Thymus (tissue), 11 donors: Measurements from ENCODE around the gene NGRN. TPM values are rescaled to one million over a fixed set of nuclear protein-coding genes. Genes with fewer than 3 reads are reported as not detected.
A peak's percentile ranks its signal among the peaks of the same experiment; 100 is the strongest.

Source experiments
- DNase-seq, 9 donors: peaks; one replicate each; pipeline ENCODE4 v3.0.0-alpha.2; 2013; ENCODE audit warnings: low spot score in 9 of 9, low read depth in 6 of 9, missing footprints in 1 of 9
- H3K27ac ChIP-seq, 2 donors: one replicate each; pipeline ENCODE4 v1.5.1; 2013; ENCODE audit warnings: control low read depth in 1 of 2, low read depth in 1 of 2, low read length in 1 of 2, mild to moderate bottlenecking in 1 of 2, moderate library complexity in 1 of 2
- H3K27me3 ChIP-seq, 2 donors: one replicate each; pipeline ENCODE4 v1.5.1; 2013; ENCODE audit warnings: low read length in 1 of 2; ENCODE audit not compliant: control insufficient read depth in 2 of 2, insufficient read depth in 1 of 2
- H3K36me3 ChIP-seq, 2 donors: one replicate each; pipeline ENCODE4 v1.5.1; 2013; ENCODE audit warnings: low read length in 1 of 2, mild to moderate bottlenecking in 1 of 2, moderate library complexity in 1 of 2; ENCODE audit not compliant: control insufficient read depth in 2 of 2, insufficient read depth in 2 of 2
- H3K4me1 ChIP-seq, 2 donors: one replicate each; pipeline ENCODE4 v1.5.1; 2013; ENCODE audit warnings: low read length in 2 of 2; ENCODE audit not compliant: control insufficient read depth in 2 of 2, insufficient read depth in 2 of 2
- H3K4me3 ChIP-seq, 2 donors: one replicate each; pipeline ENCODE4 v1.5.1; 2013; ENCODE audit warnings: low read length in 2 of 2, control low read depth in 1 of 2, mild to moderate bottlenecking in 1 of 2
- H3K9me3 ChIP-seq, 2 donors: one replicate each; pipeline ENCODE4 v1.5.1; 2013; ENCODE audit warnings: low read length in 1 of 2, mild to moderate bottlenecking in 1 of 2; ENCODE audit not compliant: control insufficient read depth in 2 of 2, insufficient read depth in 1 of 2
- WGBS: extraction: QIAGEN DNeasy Blood & Tissue Kit; methylation state at CpG from one replicate; pipeline ENCODE4 v1.1.7; 2013; 5-methylcytosine and 5-hydroxymethylcytosine counted together
- polyA plus RNA-seq: library from polyadenylated mRNA; stranded (reverse); fragments of 200-250 nt; gene quantifications from one replicate; pipeline ENCODE4 v1.2.3, GENCODE V29; 2013
- total RNA-seq: library from RNA; stranded (reverse); fragments of 120-200 nt; gene quantifications from one replicate; pipeline ENCODE4 v1.2.4, GENCODE V29; 2013
- donor health status: healthy.

NGRN gene
- total and polyA plus RNA-seq, 2 donors, result 50.2 to 55.4 TPM

- WGBS, result 96% methylated on average over 4 of the region's 4 CpGs
- Histone ChIP-seq H3K4me1 (peaks cover 0 to 9% of the 10 kb centered on the region in 2 donors), H3K9me3 (no peaks in the 10 kb centered on the region), H3K27ac (no peak overlapping the region), H3K27me3 (no peaks in the 10 kb centered on the region), H3K4me3 (no peak overlapping the region), H3K36me3 (no peaks in the 10 kb centered on the region)
- no peak for DNase-seq
Observed at GRCh38 chr15:90316139-90316538, 50.7 kb downstream of the NGRN start.

- WGBS, result 73% methylated on average over 4 of the region's 4 CpGs
- Histone ChIP-seq H3K4me3 (no peak overlapping the region), H3K27me3 (no peaks in the 10 kb centered on the region), H3K9me3 (no peaks in the 10 kb centered on the region), H3K27ac (no peak overlapping the region), H3K36me3 (no peaks in the 10 kb centered on the region), H3K4me1 (peaks cover 0 to 9% of the 10 kb centered on the region in 2 donors)
- no peak for DNase-seq
Observed at GRCh38 chr15:90318591-90318990, 53.1 kb downstream of the NGRN start.

- H3K9me3 ChIP-seq, result no peaks in the 10 kb centered on the region
- no peak overlapping the region for H3K27ac ChIP-seq
- WGBS, result 31% methylated on average over 17 of the region's 17 CpGs
- peak overlapping the region; percentile 20 to 23 for H3K4me3 ChIP-seq
- peak; percentile 49 to 86 (median 68) for DNase-seq
- no peaks in the 10 kb centered on the region for H3K36me3 ChIP-seq
- no peaks in the 10 kb centered on the region for H3K27me3 ChIP-seq
- peaks cover 0 to 9% of the 10 kb centered on the region in 2 donors for H3K4me1 ChIP-seq
Observed at GRCh38 chr15:90320062-90320884, 54.8 kb downstream of the NGRN start.

- Histone ChIP-seq H3K4me3 (no peak overlapping the region), H3K36me3 (no peaks in the 10 kb centered on the region), H3K27ac (no peak overlapping the region), H3K27me3 (no peaks in the 10 kb centered on the region), H3K9me3 (no peaks in the 10 kb centered on the region), H3K4me1 (peaks cover 0 to 9% of the 10 kb centered on the region in 2 donors)
- whole genome bisulfite sequencing, result 92% methylated on average over 1 of the region's 1 CpG
- DNase-seq, result no peak
Observed at GRCh38 chr15:90320885-90321278, 55.4 kb downstream of the NGRN start.

Other genes starting within 250 kb of the NGRN start
- 207 TPM for gene IDH2, start 163.2 kb upstream of the NGRN start, total RNA-seq
- 68.7 TPM for gene IDH2, start 163.2 kb upstream of the NGRN start, polyA plus RNA-seq
- gene SEMA4B, start 64.3 kb upstream of the NGRN start, total RNA-seq, result 6.5 TPM
- gene SEMA4B, start 64.3 kb upstream of the NGRN start, polyA plus RNA-seq, result 32.8 TPM
- 43.7 TPM for gene CIB1, start 31.7 kb upstream of the NGRN start, total RNA-seq
- gene CIB1, start 31.7 kb upstream of the NGRN start, polyA plus RNA-seq, result 169 TPM
- gene GDPGP1, start 31.5 kb upstream of the NGRN start, total RNA-seq, result 2.5 TPM
- gene GDPGP1, start 31.5 kb upstream of the NGRN start, polyA plus RNA-seq, result 5.0 TPM
- 0.14 TPM for gene TTLL13, start 16.1 kb upstream of the NGRN start, total RNA-seq
- 0.32 TPM for gene TTLL13, start 16.1 kb upstream of the NGRN start, polyA plus RNA-seq
- gene ZNF774, start 86.6 kb downstream of the NGRN start, total RNA-seq, result 1.2 TPM
- 1.9 TPM for gene ZNF774, start 86.6 kb downstream of the NGRN start, polyA plus RNA-seq
- gene IQGAP1, start 122.6 kb downstream of the NGRN start, total RNA-seq, result 131 TPM
- gene IQGAP1, start 122.6 kb downstream of the NGRN start, polyA plus RNA-seq, result 144 TPM